NCI-H2107 treated with DMSO at 0.1 percent for 48 hours (cell line): Measurements from ENCODE around the gene KLHL9.

ENCODE experiments used
- DNase-seq: peaks from one replicate; lab custom pipeline; 2025; ENCODE audit not compliant: unreplicated experiment; lab: John Stamatoyannopoulos, UW

The KLHL9 gene

DNA sequence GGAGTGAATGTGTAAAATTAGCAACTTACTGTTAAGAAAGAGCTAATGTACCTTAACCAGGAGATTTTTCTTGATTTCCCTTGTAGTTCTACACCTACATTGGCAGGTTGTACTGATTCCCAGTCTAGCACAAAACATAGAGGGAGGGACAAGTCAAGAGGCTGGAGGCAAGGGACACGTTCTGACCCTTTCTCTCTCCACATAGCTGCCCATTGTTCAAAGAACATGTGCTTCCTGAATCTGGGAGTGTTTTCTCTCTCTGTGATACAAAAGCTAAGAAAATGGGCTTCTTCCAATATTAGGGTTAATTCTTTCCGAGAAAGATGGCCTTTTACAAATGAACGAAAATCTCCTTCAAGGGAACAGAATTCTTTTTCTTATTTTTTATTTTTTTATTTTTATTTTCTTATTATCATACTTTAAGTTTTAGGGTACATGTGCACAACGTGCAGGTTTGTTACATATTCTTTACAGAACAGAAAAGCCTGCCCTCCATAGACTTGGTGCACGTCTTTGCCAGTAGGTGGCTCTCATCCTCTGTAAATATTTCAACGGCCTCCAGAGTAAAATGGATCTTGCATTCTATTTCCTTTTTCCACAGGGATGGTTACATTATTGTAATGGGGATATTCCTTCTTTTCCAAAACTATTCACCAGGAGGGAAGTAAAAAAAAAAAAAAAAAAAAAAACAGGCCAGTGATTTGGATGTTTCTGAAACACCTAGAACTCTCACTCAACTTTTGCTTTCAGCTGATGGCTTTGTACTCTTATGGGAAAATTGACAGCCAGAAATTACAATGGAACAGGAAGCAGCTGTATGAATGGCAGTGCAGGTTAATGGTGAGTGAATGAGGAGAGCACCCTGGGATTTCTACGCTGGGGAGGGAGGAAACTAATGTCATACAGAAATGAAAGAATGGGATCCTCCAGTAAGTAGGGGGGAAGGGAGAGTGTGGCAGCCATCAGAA is 17.0 kb downstream of the KLHL9 start:
- peak; percentile 47 for DNase-seq

DNA sequence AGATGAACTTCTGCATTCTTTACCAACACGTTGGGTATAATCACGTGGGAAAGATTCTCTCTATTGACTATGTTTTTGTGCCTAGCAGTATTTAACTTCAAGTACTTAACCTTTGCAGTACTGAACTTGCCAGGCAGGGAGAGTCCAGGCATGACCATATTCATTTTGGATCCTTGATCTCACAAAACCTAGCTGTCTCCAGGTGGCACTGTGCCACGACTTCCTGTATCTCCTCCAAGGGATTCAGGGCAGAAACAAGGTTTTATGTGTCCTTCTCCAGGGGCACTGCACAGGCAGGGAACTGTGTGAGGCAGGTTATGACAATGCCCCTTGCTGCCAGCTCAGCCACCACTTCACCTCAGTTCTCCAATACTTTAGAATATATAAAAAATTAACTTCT is 18.3 kb downstream of the KLHL9 start:
- no peak for DNase-seq

DNA sequence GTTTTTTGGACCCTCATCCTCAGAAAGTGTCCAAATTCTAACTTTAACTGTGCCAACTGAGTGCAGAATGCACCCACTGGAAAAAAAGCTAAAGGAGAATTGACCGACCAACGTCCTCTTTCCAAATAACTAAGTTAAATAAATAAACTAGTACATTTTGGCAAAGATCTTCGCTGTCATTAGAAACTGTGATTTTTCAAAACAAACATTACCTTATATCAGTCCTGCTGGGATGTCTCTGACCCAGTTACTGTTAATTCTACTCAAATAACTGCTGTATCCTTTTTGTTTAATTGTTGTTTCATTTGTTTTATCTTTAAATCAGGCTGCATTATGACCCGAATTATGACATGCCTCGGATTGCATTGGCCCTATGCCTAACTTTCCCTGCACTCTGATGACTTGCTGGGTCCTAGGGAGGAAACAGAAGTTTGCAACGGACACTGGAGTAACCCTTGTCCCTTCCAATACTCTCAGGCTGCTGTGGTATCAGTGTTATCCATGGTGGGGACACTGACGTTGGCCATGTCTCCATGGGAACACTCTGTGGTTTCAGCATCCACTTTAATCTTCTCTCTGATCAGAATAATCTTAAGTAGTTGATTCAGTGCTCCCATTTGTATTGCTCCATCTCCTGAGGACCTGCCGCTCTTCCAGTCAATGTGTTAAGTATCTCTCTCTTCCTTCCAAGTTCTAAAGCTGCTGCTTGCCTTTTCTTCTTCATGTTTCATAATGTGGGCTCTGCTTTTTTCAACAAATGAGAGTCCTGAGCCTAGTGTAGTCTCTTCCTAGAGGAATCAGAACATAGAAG is 19.0 kb downstream of the KLHL9 start:
- DNase-seq = no peak

DNA sequence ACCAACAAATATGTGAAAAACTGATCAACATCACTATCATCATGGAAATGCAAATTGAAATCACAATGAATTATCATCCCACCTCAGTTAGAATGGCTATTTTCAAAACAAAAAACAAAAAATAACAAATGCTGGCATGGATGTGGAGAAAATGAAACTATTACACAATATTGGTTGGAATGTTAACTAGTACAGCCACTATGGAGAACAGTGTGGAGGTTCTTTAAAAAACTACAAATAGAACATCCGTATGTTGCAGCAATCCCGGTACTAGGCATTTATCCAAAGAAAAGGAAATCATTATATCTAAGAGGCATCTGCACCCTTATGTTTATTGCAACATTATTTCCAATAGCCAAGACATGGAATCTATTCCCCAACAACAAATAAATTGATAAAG is 21.1 kb downstream of the KLHL9 start:
- DNase-seq = no peak

DNA sequence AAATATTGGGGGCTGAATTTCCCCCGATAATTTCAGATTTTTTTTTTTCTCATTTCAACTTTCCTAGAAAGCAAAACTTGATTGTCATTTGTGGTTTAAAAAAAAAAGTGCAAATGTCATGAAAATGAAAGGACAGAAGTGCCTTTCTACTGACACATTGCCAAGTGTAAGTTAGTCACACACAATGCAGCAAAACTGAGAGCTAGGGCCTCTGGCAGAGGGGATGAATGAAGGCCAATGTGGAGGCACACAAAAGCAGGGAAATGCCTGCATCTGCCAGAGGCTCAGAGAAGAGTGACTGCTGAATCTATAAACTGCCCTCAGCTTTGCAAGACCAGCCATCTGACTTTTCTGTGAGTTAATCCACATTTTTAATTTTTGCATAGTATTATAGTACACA is 23.3 kb downstream of the KLHL9 start:
- no peak for DNase-seq

DNA sequence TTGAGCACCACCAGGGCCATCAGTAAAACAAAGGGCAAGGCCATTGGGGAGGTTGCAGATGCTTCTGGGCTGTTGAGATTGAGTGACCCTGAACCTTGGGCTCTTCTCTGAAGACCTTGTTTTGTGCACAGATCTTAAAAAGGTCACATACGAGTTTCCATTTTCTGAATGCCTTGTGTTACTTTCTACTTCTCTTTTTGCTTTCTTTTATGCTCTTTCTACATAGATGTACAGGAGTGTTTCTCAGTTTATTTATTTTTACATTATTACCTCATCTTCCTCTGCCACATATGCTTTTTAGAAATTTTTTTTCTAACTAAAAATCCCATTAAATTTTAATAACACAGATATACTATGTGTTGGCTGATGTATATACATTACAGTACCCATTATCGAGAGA is 30.0 kb downstream of the KLHL9 start, which contains the start of gene IFNA5:
Gene IFNA5 (minus strand): TSS at position 101 of the 400 bp plus-strand sequence. CDS start 57 bp downstream, at position 44.
- no peak for DNase-seq

DNA sequence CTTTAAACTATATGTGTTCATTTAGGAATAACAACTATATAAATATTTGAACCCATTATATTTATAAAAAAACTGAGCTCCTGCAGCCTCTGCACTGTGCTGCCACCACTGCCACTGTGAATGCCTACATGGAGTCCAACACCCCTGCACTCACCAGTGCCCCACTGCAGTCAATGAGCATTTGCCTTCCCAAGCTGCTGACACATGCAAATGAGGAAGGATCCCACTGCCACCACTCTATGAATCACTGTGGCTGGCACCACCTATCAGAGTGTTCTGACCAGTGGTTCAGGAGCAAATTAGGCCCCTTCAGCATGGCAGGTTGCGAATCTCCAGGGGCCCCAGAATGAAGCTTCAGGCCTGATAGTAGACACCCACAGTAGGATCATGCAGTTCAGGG is 39.2 kb downstream of the KLHL9 start:
- no peak for DNase-seq

DNA sequence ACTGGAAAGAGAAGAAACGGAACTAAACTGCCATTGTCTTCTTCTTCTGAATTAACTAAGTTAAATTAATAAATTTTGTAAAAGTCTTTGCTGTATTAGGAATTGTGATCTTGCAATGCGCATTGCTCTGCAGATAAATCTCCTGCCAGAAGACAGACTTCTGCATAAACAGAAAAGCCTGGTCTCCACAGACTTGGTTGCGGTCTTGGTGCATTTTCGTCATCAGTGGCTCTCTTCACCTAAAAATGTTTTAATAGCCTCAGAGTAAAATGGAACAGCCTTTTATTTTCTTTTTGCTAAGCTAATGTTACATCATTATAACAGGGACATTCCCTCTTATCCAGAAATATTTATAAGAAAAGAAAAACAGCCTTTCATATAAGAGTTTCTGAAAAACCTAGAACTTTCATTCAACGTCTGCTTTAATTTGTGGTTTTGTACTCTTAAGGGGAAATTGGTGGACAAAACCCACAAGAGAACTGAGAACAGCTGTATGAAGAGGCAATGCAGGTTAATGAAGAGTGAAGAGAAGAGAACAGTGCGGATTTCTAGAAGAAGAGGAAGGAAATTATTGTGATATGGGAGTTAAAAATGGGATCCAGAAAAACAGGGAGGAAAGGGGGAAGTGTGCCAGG is 40.2 kb downstream of the KLHL9 start:
- DNase-seq = no peak

DNA sequence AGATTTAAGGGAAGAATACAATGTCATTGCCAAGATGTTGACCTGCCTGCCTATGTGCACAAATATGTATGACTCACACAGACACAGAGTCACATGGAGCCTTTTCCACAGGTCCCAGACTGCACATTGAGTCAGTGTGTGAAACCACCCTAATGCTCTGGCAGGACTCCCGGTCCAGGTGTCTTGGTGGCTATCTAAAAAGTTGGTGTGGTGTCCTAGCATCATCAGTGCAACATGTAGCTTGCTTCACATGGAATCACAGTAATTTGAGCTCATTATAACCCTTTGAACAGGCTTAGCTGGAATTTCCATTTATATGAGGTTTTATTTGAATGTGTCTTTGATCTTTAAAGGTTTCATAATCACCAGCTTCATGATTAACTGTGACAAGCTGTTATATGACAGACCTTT is 40.8 kb downstream of the KLHL9 start:
- no peak for DNase-seq

DNA sequence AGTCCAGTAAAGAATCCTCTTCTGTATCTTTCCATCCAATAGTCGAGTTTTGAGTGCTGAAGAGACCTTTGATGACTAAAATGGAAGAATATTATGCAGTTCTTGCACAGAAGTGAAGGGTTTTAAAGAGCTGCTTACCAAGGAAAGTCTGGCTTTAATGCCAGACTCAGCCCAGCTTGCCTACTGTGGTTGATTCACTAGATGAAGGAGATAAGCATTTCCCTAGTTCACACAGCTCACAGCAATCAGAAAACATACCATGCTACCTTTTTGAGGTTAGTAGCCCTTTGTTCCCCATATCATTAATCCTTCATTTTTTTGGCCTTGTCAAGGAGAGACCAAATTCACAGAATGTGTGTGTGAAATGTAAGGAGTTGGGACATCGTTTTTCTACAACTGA is 45.4 kb downstream of the KLHL9 start:
- DNase-seq = no peak

DNA sequence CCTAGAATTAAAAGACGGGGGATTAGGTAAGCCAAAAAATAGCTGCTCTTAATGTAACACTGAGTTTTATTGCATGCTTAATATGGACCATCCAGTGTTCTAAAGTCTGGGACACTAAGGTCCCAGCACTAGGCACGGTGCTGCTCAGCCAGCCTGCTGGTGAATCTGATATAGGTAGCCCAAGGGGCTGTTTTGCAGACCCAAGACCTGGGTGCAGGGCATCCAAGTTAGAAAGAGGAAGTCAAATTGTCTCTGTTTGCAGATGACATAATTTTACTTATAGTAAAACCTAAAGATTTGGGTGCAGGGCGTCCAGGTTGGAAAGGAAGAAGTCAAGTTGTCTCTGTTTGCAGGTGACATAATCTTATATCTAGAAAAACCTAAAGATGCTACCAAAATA is 47.9 kb downstream of the KLHL9 start:
- no peak for DNase-seq

DNA sequence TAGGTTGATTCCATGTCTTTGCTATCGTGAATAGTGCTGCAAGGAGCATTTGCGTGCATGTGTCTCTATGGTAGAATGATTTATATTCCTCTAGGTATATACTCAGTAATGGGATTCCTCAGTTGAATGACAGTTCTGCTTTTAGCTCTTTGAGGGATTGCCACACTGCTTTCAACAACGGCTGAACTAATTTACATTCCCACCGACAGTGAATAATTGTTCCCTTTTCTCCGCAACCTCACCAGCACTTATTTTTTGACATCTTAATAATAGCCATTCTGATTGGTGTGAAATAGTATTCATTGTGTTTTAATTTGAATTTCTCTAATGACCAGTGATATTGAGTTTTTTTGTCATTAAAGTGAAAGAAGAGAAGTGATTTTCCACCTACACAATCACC is 48.5 kb downstream of the KLHL9 start:
- no peak for DNase-seq

DNA sequence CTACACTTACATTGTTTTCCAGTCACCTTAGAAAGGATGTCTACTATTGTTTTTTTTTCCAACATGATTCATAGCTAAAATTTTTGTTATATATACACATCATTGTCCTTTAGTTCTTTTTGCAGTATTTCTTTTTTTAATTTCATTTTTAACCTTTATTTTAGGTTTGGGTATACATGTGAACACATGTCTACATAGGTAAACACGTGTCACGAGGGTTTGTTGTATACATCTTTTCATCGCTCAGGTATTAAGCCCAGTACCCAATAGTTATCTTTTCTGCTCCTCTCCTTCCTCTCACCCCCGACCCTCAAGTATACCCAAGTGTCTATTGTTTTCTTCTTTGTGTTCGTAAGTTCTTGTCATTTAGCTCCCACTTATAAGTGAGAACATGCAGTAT is 49.1 kb downstream of the KLHL9 start:
- no peak for DNase-seq

DNA sequence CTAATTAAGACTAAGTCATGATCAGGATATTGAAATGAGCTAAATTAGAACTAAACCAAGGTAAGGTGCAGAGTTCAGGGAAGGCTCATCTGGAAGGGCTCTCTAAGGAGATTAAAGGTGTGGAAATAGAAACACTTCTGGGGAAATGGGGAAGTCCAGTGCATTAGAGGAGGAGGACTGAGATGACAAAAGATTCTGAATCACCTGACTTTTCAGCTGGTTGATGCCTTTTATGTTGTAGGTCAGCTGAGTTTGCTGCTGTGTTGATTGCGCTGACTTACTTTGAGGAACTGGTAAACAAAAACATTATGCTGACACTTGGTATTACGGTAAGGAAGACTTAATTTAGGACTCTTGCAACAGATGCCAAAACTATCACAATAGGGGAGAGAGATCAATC is 53.9 kb downstream of the KLHL9 start:
- no peak for DNase-seq
